Retina (tissue), 1 donor: ENCODE data around the gene FOXP1.

ENCODE experiments used
- DNase-seq: peaks from one replicate; pipeline ENCODE4 v3.0.0-alpha.2; 2016

The FOXP1 gene

GRCh38 chr3:70926835-70927234, 656.7 kb downstream of the FOXP1 start:
- no peak for DNase-seq

- DNase-seq = no peak
These were observed 663.9 kb downstream of the FOXP1 start for GRCh38 chr3:70919661-70920060.

- no peak for DNase-seq
These were observed 664.4 kb downstream of the FOXP1 start for GRCh38 chr3:70919091-70919490.

GRCh38 chr3:70916375-70917055, 667.0 kb downstream of the FOXP1 start:
- DNase-seq = no peak

GRCh38 chr3:70914862-70915261, 668.7 kb downstream of the FOXP1 start:
- no peak for DNase-seq

- no peak for DNase-seq
These were observed 671.8 kb downstream of the FOXP1 start for GRCh38 chr3:70911719-70912118.

GRCh38 chr3:70905491-70905890, 678.0 kb downstream of the FOXP1 start:
- DNase-seq = no peak
